Muscle of leg (tissue), 11 donors: Measurements from ENCODE around the gene SARS2. TPM values are rescaled to one million over a fixed set of nuclear protein-coding genes. Genes with fewer than 3 reads are reported as not detected.

Experiments
- DNase-seq: peaks from one replicate; pipeline ENCODE4 v3.0.0; 2013
- H3K27ac ChIP-seq: one replicate; pipeline ENCODE4 v1.5.1; 2013; ENCODE audit warnings: mild to moderate bottlenecking, low read length, control low read depth
- H3K27me3 ChIP-seq: one replicate; pipeline ENCODE4 v1.6.1; 2013; ENCODE audit warnings: low read length; ENCODE audit not compliant: control insufficient read depth, insufficient read depth
- H3K36me3 ChIP-seq: one replicate; pipeline ENCODE4 v1.6.1; 2013; ENCODE audit warnings: low read length; ENCODE audit not compliant: control insufficient read depth, insufficient read depth
- H3K4me1 ChIP-seq: one replicate; pipeline ENCODE4 v1.6.1; 2013; ENCODE audit warnings: low read length; ENCODE audit not compliant: control insufficient read depth, insufficient read depth
- H3K4me3 ChIP-seq: one replicate; pipeline ENCODE4 v1.5.1; 2013; ENCODE audit warnings: low read length, control low read depth
- H3K9me3 ChIP-seq: replicated peaks from 2 replicates; pipeline ENCODE4 v1.6.1; 2013; ENCODE audit warnings: low read depth, low read length; ENCODE audit not compliant: control insufficient read depth
- WGBS: methylation state at CpG from one replicate; pipeline ENCODE4 v1.1.5; 2013; ENCODE audit warnings: missing lambda C conversion rate; ENCODE audit not compliant: insufficient coverage; 5-methylcytosine and 5-hydroxymethylcytosine counted together
- polyA plus RNA-seq, 8 donors: library from polyadenylated mRNA; unstranded; fragments of 120-200 nt; gene quantifications; one replicate each; pipeline versions ENCODE4 v1.2.1 to v1.2.3, GENCODE V29; 2013; ENCODE audit warnings: inconsistent platforms in 1 of 8, low replicate concordance in 1 of 8; ENCODE audit not compliant: insufficient read length in 8 of 8, insufficient read depth in 1 of 8
- total RNA-seq: library from RNA; stranded (reverse); fragments of 120-200 nt; gene quantifications from one replicate; pipeline ENCODE4 v1.2.4, GENCODE V29; 2013

The SARS2 gene
- total and polyA plus RNA-seq, 9 donors: 18.0 to 36.7 (median 25.7) TPM

GRCh38 chr19:38907670-38908069, 22.9 kb downstream of the SARS2 start:
- no peak for DNase-seq

GRCh38 chr19:38907227-38907626, 23.3 kb downstream of the SARS2 start:
- H3K27ac ChIP-seq: no peak overlapping the region
- no peak overlapping the region for H3K4me3 ChIP-seq
- no peak for DNase-seq
- 94% methylated on average over 29 of the region's 29 CpGs for WGBS
- peaks cover 30% of the 10 kb centered on the region for H3K36me3 ChIP-seq
- no peaks in the 10 kb centered on the region for H3K27me3 ChIP-seq
- H3K4me1 ChIP-seq: peaks cover 5% of the 10 kb centered on the region
- no peaks in the 10 kb centered on the region for H3K9me3 ChIP-seq

More at GRCh38 chr19:38907670-38908069, 22.9 kb downstream of the SARS2 start:
- Histone ChIP-seq H3K4me3 (no peak overlapping the region), H3K9me3 (no peaks in the 10 kb centered on the region), H3K36me3 (peaks cover 30% of the 10 kb centered on the region), H3K4me1 (peaks cover 9% of the 10 kb centered on the region), H3K27me3 (no peaks in the 10 kb centered on the region), H3K27ac (no peak overlapping the region)
- WGBS: 91% methylated on average over 12 of the region's 12 CpGs

GRCh38 chr19:38905620-38906019, 24.9 kb downstream of the SARS2 start:
- H3K36me3 ChIP-seq: peaks cover 30% of the 10 kb centered on the region
- H3K4me3 ChIP-seq: no peak overlapping the region
- DNase-seq: no peak
- no peaks in the 10 kb centered on the region for H3K4me1 ChIP-seq
- WGBS: 92% methylated on average over 4 of the region's 4 CpGs
- no peak overlapping the region for H3K27ac ChIP-seq
- H3K27me3 ChIP-seq: no peaks in the 10 kb centered on the region
- no peaks in the 10 kb centered on the region for H3K9me3 ChIP-seq

GRCh38 chr19:38904581-38905539, 25.7 kb downstream of the SARS2 start:
- Histone ChIP-seq H3K36me3 (peaks cover 30% of the 10 kb centered on the region), H3K27ac (no peak overlapping the region), H3K4me1 (peaks cover 3% of the 10 kb centered on the region), H3K9me3 (no peaks in the 10 kb centered on the region), H3K27me3 (no peaks in the 10 kb centered on the region), H3K4me3 (no peak overlapping the region)
- no peak for DNase-seq
- 92% methylated on average over 31 of the region's 35 CpGs for WGBS

GRCh38 chr19:38901683-38902082, 28.9 kb downstream of the SARS2 start:
- no peak overlapping the region for H3K27ac ChIP-seq
- no peaks in the 10 kb centered on the region for H3K27me3 ChIP-seq
- H3K9me3 ChIP-seq: no peaks in the 10 kb centered on the region
- H3K4me3 ChIP-seq: no peak overlapping the region
- peaks cover 27% of the 10 kb centered on the region for H3K4me1 ChIP-seq
- no peak for DNase-seq
- 100% methylated on average over 1 of the region's 1 CpG for WGBS
- H3K36me3 ChIP-seq: peaks cover 21% of the 10 kb centered on the region

- Histone ChIP-seq H3K4me3 (no peak overlapping the region), H3K27ac (peak overlapping the region; percentile 89)
- 80% methylated on average over 1 of the region's 3 CpGs for WGBS
Measured at GRCh38 chr19:38900743-38901190, 29.8 kb downstream of the SARS2 start.

GRCh38 chr19:38900202-38900629, 30.3 kb downstream of the SARS2 start:
- Histone ChIP-seq H3K9me3 (no peaks in the 10 kb centered on the region), H3K36me3 (peaks cover 13% of the 10 kb centered on the region), H3K27me3 (no peaks in the 10 kb centered on the region), H3K4me1 (peaks cover 29% of the 10 kb centered on the region), H3K27ac (peak overlapping the region; percentile 89), H3K4me3 (peak overlapping the region; percentile 79)
- DNase-seq: no peak
- 0% methylated on average over 5 of the region's 8 CpGs for WGBS

More at GRCh38 chr19:38900743-38901190, 29.8 kb downstream of the SARS2 start:
- Histone ChIP-seq H3K36me3 (peaks cover 16% of the 10 kb centered on the region), H3K4me1 (peaks cover 29% of the 10 kb centered on the region), H3K9me3 (no peaks in the 10 kb centered on the region), H3K27me3 (no peaks in the 10 kb centered on the region)
- no peak for DNase-seq

GRCh38 chr19:38899447-38900201, 30.9 kb downstream of the SARS2 start, which contains the start of the genes NFKBIB and SIRT2:
Gene NFKBIB (plus strand): TSS chr19:38899969. CDS start chr19:38900033, 64 bp downstream.
Gene SIRT2 (minus strand): TSS chr19:38899618. CDS start chr19:38899521, 97 bp downstream.
- Histone ChIP-seq H3K27me3 (no peaks in the 10 kb centered on the region), H3K4me3 (peak within 1 kb of the TSS; percentile 99), H3K36me3 (peaks cover 12% of the 10 kb centered on the region), H3K27ac (peak within 1 kb of the TSS; percentile 95), H3K9me3 (no peaks in the 10 kb centered on the region), H3K4me1 (peaks cover 35% of the 10 kb centered on the region)
- WGBS: under 1% methylated on average over 64 of the region's 64 CpGs
- peak; percentile 100 for DNase-seq

GRCh38 chr19:38898788-38899446, 31.6 kb downstream of the SARS2 start:
- Histone ChIP-seq H3K27ac (peak overlapping the region; percentile 95), H3K9me3 (no peaks in the 10 kb centered on the region), H3K27me3 (no peaks in the 10 kb centered on the region), H3K4me1 (peaks cover 39% of the 10 kb centered on the region), H3K4me3 (peak overlapping the region; percentile 99), H3K36me3 (peaks cover 11% of the 10 kb centered on the region)
- WGBS: under 1% methylated on average over 20 of the region's 25 CpGs
- peak; percentile 52 for DNase-seq
